ENCODE measurements around the gene PLCB1. TPM values are rescaled to one million over a fixed set of nuclear protein-coding genes. Genes with fewer than 3 reads are reported as not detected.

The PLCB1 gene
- total RNA-seq, 4 donors from 2014 or later, result 72.9 to 115 (median 76.3) TPM

- DNase-seq (ENCODE audit: extremely low spot score), result no peak
- Histone ChIP-seq H3K4me1 (peaks cover 0 to 21% (median 15%) of the 10 kb centered on the region in 4 donors), H3K27ac (replicated peaks in 1 of 4) (no peak overlapping the region), H3K36me3 (no peaks in the 10 kb centered on the region), H3K4me3 (no peak overlapping the region), H3K27me3 (no peaks in the 10 kb centered on the region), H3K9me3 (no peaks in the 10 kb centered on the region)
- intact Hi-C loops (cut with DNase I), result no loop called here
- TF ChIP-seq, protein P1, sequence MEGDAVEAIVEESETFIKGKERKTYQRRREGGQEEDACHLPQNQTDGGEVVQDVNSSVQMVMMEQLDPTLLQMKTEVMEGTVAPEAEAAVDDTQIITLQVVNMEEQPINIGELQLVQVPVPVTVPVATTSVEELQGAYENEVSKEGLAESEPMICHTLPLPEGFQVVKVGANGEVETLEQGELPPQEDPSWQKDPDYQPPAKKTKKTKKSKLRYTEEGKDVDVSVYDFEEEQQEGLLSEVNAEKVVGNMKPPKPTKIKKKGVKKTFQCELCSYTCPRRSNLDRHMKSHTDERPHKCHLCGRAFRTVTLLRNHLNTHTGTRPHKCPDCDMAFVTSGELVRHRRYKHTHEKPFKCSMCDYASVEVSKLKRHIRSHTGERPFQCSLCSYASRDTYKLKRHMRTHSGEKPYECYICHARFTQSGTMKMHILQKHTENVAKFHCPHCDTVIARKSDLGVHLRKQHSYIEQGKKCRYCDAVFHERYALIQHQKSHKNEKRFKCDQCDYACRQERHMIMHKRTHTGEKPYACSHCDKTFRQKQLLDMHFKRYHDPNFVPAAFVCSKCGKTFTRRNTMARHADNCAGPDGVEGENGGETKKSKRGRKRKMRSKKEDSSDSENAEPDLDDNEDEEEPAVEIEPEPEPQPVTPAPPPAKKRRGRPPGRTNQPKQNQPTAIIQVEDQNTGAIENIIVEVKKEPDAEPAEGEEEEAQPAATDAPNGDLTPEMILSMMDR (IDR thresholded peaks at IDR 0.05), result no peak
- no peak for TF ChIP-seq POLR2AphosphoS5 (IDR thresholded peaks at IDR 0.05)
- no peak for TF ChIP-seq EP300 (IDR thresholded peaks at IDR 0.05)
- TF ChIP-seq POLR2A (IDR thresholded peaks at IDR 0.05; ENCODE audit: low read depth), result no peak
- WGBS, result 94% methylated on average over 3 of the region's 3 CpGs
These were observed 36.8 kb downstream of the PLCB1 start for GRCh38 chr20:8168785-8169288.

- H3K36me3 ChIP-seq, result no peaks in the 10 kb centered on the region
- no peaks in the 10 kb centered on the region for H3K27me3 ChIP-seq
- TF ChIP-seq POLR2AphosphoS5 (IDR thresholded peaks at IDR 0.05) (no peak), EP300 (IDR thresholded peaks at IDR 0.05) (no peak)
- peaks cover 0 to 12% (median 5%) of the 10 kb centered on the region in 4 donors for H3K4me1 ChIP-seq
- H3K4me3 ChIP-seq, result no peak overlapping the region
- intact Hi-C loops (cut with DNase I), result no loop called here
- 92% methylated on average over 1 of the region's 1 CpG for WGBS
- H3K9me3 ChIP-seq, result no peaks in the 10 kb centered on the region
- no peak for DNase-seq (ENCODE audit: extremely low spot score)
- H3K27ac ChIP-seq (replicated peaks in 1 of 4), result no peak overlapping the region
These were observed 38.9 kb downstream of the PLCB1 start for GRCh38 chr20:8170921-8171320.

DNA sequence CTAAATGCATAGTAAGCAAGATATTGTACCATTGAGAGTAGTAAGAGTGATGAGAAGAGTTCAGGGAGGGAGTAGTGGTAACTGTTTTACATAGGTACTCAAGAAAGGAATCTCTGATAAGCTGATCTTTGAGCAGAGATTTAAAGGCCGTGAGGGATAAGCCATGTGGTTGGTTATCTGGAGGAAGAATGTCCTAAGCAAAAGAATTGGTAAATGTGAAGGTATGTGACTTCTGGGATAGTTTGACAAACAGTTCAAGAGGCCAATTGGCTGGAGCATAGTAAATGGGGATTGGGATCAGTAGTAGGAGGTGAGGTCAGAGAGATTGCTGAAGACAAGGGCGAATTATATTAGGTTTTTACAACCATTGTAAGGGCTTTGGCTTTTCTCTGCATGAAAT lies 40.1 kb downstream of the PLCB1 start:
- no peak for DNase-seq (ENCODE audit: extremely low spot score)
- Histone ChIP-seq H3K36me3 (no peaks in the 10 kb centered on the region), H3K4me3 (no peak overlapping the region), H3K9me3 (no peaks in the 10 kb centered on the region), H3K4me1 (peaks cover 0 to 6% (median 4%) of the 10 kb centered on the region in 4 donors), H3K27me3 (no peaks in the 10 kb centered on the region), H3K27ac (replicated peaks in 1 of 4) (no peak overlapping the region)
- intact Hi-C loops (cut with DNase I), result no loop called here
- 97% methylated on average over 2 of the region's 2 CpGs for WGBS
- TF ChIP-seq EP300 (IDR thresholded peaks at IDR 0.05) (no peak), POLR2AphosphoS5 (IDR thresholded peaks at IDR 0.05) (no peak), POLR2A (IDR thresholded peaks at IDR 0.05; ENCODE audit: low read depth) (no peak)
- TF ChIP-seq, protein P1 (IDR thresholded peaks at IDR 0.05), result no peak

DNA sequence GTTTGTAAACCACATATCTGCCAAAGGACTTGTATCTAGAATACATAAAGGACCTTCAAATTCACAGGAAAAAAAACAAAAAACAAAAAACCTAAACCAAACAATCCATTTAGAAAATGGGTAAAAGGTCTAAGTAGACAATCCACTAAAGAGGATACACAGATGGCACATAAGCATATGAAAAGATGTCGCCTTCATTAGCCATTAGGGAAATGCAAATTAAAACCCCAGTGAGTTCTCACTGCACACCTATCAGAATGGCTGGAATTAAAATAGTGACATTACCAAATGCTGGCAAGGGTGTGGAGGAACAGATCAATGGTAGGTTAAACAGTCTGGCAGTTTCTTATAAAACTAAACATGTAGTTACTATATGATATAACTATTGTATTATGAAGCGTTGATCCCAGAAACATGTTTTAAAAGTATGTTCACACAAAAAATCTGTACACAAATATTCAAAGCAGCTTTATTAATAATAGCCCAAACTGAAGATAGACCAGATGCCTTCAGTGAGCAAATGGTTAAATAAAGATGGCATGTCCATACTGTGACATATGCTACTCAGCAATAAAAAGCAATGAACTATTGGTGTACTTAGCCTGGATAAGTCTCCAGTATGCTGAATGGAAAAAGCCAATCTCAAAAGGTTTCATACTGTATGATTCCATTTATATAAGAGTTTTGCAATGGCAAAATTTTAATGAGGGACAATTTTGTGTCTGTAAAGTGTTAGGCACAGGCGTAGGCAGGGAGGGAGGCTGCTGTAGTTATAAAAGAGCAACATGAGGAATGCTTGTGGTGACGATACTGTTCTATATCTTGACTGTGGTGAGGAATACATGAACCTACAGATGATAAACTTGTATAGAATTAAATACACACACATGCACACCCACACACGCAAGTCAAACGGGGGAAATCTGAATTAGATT lies 43.9 kb downstream of the PLCB1 start:
- Histone ChIP-seq H3K36me3 (no peaks in the 10 kb centered on the region), H3K9me3 (no peaks in the 10 kb centered on the region), H3K4me3 (no peak overlapping the region), H3K27me3 (no peaks in the 10 kb centered on the region), H3K4me1 (peaks cover 0 to 15% (median 9%) of the 10 kb centered on the region in 4 donors), H3K27ac (replicated peaks in 1 of 4) (no peak overlapping the region)
- intact Hi-C loops (cut with DNase I), result no loop called here
- no peak for TF ChIP-seq POLR2AphosphoS5 (IDR thresholded peaks at IDR 0.05)
- no peak for TF ChIP-seq POLR2A (IDR thresholded peaks at IDR 0.05; ENCODE audit: low read depth)
- no peak for TF ChIP-seq EP300 (IDR thresholded peaks at IDR 0.05)
- TF ChIP-seq, protein P1 (IDR thresholded peaks at IDR 0.05), result no peak
- DNase-seq (ENCODE audit: extremely low spot score), result no peak
- WGBS, result 99% methylated on average over 6 of the region's 6 CpGs

GRCh38 chr20:8183526-8183925 lies 51.5 kb downstream of the PLCB1 start:
- TF ChIP-seq, protein P1 (IDR thresholded peaks at IDR 0.05), result no peak
- TF ChIP-seq POLR2A (IDR thresholded peaks at IDR 0.05; ENCODE audit: low read depth) (no peak), POLR2AphosphoS5 (IDR thresholded peaks at IDR 0.05) (no peak), EP300 (IDR thresholded peaks at IDR 0.05) (no peak)
- no peak for DNase-seq (ENCODE audit: extremely low spot score)
- H3K4me1 ChIP-seq, result peaks cover 8 to 28% (median 23%) of the 10 kb centered on the region in 4 donors
- H3K27ac ChIP-seq (replicated peaks in 1 of 4), result no peak overlapping the region
- WGBS, result 78% methylated on average over 2 of the region's 2 CpGs
- no peak overlapping the region for H3K4me3 ChIP-seq
- no peaks in the 10 kb centered on the region for H3K9me3 ChIP-seq
- no peaks in the 10 kb centered on the region for H3K27me3 ChIP-seq
- intact Hi-C loops (cut with DNase I), result no loop called here
- H3K36me3 ChIP-seq, result no peaks in the 10 kb centered on the region

Measured in esophagus muscularis mucosa (tissue), 4 donors.